Trophoblast cell (in vitro differentiated cells and primary cell): ENCODE results near the gene CTDSPL2.

Experiments
- DNase-seq, 2 donors: peaks; one replicate each; pipeline ENCODE4 v3.0.0-alpha.2; 2016
- H2AFZ ChIP-seq: 2 replicates; pipeline ENCODE4 v1.6.1; 2013; ENCODE audit warnings: low read length, moderate library complexity, mild to moderate bottlenecking; ENCODE audit not compliant: insufficient read depth, poor library complexity
- H2AK5ac ChIP-seq: 2 replicates; pipeline ENCODE4 v1.6.1; 2013; ENCODE audit warnings: mild to moderate bottlenecking, low read length
- H2BK120ac ChIP-seq: 2 replicates; pipeline ENCODE4 v1.6.1; 2013; ENCODE audit warnings: low read length, mild to moderate bottlenecking, moderate library complexity; ENCODE audit not compliant: insufficient read depth, poor library complexity
- H2BK12ac ChIP-seq: 2 replicates; pipeline ENCODE4 v1.6.1; 2013; ENCODE audit warnings: mild to moderate bottlenecking, low read length, moderate library complexity
- H2BK5ac ChIP-seq: 2 replicates; pipeline ENCODE4 v1.6.1; 2013; ENCODE audit warnings: low read length, low read depth, moderate library complexity, mild to moderate bottlenecking; ENCODE audit not compliant: poor library complexity
- H3K14ac ChIP-seq: 2 replicates; pipeline ENCODE4 v1.6.1; 2013; ENCODE audit warnings: mild to moderate bottlenecking, low read length
- H3K18ac ChIP-seq: 2 replicates; pipeline ENCODE4 v1.6.1; 2013; ENCODE audit warnings: mild to moderate bottlenecking, low read length
- H3K23ac ChIP-seq: 2 replicates; pipeline ENCODE4 v1.6.1; 2013; ENCODE audit warnings: low read length
- H3K27ac ChIP-seq: 2 replicates; pipeline ENCODE4 v1.5.1; 2013; ENCODE audit warnings: low read depth, mild to moderate bottlenecking, inconsistent platforms, low read length, moderate library complexity
- H3K27me3 ChIP-seq: 2 replicates; pipeline ENCODE4 v1.6.1; 2013; ENCODE audit warnings: inconsistent platforms, mild to moderate bottlenecking, low read length, moderate library complexity; ENCODE audit not compliant: insufficient read depth
- H3K36me3 ChIP-seq, 2 experiments: 1 replicate in 1 of 2; 2 replicates in 1 of 2; pipeline ENCODE4 v1.6.1; 2013; ENCODE audit warnings: low read length in 2 of 2, mild to moderate bottlenecking in 2 of 2, moderate library complexity in 1 of 2; ENCODE audit not compliant: insufficient read depth in 2 of 2, control insufficient read depth in 1 of 2
- H3K4ac ChIP-seq: 2 replicates; pipeline ENCODE4 v1.6.1; 2013; ENCODE audit warnings: low read depth, mild to moderate bottlenecking, low read length, moderate library complexity
- H3K4me1 ChIP-seq, 2 experiments: 1 replicate in 1 of 2; 2 replicates in 1 of 2; pipeline ENCODE4 v1.6.1; 2013; ENCODE audit warnings: low read length in 2 of 2, mild to moderate bottlenecking in 2 of 2, moderate library complexity in 1 of 2; ENCODE audit not compliant: insufficient read depth in 2 of 2, control insufficient read depth in 1 of 2
- H3K4me2 ChIP-seq: 2 replicates; pipeline ENCODE4 v1.6.1; 2013; ENCODE audit warnings: inconsistent platforms, mild to moderate bottlenecking, low read length, moderate library complexity
- H3K4me3 ChIP-seq: 2 replicates; pipeline ENCODE4 v1.5.1; 2013; ENCODE audit warnings: mild to moderate bottlenecking, low read depth, low read length, inconsistent platforms
- H3K79me1 ChIP-seq: one replicate; pipeline ENCODE4 v1.6.1; 2013; ENCODE audit warnings: low read length
- H3K79me2 ChIP-seq: 2 replicates; pipeline ENCODE4 v1.6.1; 2013; ENCODE audit warnings: low read length, mild to moderate bottlenecking; ENCODE audit not compliant: control insufficient read depth, insufficient read depth, poor library complexity
- H3K9ac ChIP-seq: 2 replicates; pipeline ENCODE4 v1.6.1; 2013; ENCODE audit warnings: mild to moderate bottlenecking, low read length
- H3K9me3 ChIP-seq: 2 replicates; pipeline ENCODE4 v1.6.1; 2013; ENCODE audit warnings: low read depth, mild to moderate bottlenecking, control low read depth, inconsistent platforms, low read length; ENCODE audit not compliant: insufficient read depth
- H4K12ac ChIP-seq: 2 replicates; pipeline ENCODE4 v1.6.1; 2013; ENCODE audit warnings: low read depth, mild to moderate bottlenecking, low read length, moderate library complexity
- H4K8ac ChIP-seq: 2 replicates; pipeline ENCODE4 v1.6.1; 2013; ENCODE audit warnings: low read depth, mild to moderate bottlenecking, low read length, moderate library complexity
- H4K91ac ChIP-seq: one replicate; pipeline ENCODE4 v1.6.1; 2013; ENCODE audit warnings: low read depth, mild to moderate bottlenecking, low read length, moderate library complexity
- WGBS: extraction: QIAGEN DNeasy Blood & Tissue Kit; methylation state at CpG from one replicate; pipeline ENCODE4 v1.1.7; 2013; ENCODE audit warnings: missing lambda C conversion rate; ENCODE audit not compliant: insufficient read length, insufficient coverage; ENCODE audit errors: extremely low coverage; 5-methylcytosine and 5-hydroxymethylcytosine counted together

CTDSPL2 gene

DNA sequence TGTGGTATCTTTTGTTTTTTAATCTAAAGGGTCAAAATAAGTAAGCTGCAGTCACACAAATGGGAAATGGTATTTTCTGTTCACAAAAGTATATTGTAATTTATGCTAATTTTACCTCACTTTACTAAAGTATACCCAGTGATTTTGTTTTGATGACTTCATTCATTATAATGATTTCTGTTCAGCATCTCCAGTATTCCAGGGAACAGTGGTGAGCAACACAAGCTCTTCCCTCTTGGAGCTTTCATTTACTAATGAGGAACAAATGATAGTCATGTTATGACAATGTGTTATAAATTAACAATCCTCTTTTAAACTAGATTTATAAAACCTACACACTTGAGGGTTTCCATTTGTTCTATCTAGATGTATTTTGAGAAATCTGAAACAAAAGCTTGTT, 89.0 kb downstream of the CTDSPL2 start:
- H3K4me2 ChIP-seq, result no peak overlapping the region
- H3K4ac ChIP-seq, result no peak overlapping the region
- H3K36me3 ChIP-seq, result peaks cover 7 to 18% of the 10 kb centered on the region in 2 experiments
- H4K8ac ChIP-seq, result no peak overlapping the region
- no peaks in the 10 kb centered on the region for H3K79me2 ChIP-seq
- no peak overlapping the region for H3K9ac ChIP-seq
- H2AK5ac ChIP-seq, result no peak overlapping the region
- H2BK5ac ChIP-seq, result no peak overlapping the region
- H3K18ac ChIP-seq, result no peak overlapping the region
- H2BK12ac ChIP-seq, result no peak overlapping the region
- H3K27me3 ChIP-seq, result no peaks in the 10 kb centered on the region
- no peak for DNase-seq
- H3K9me3 ChIP-seq, result no peaks in the 10 kb centered on the region
- no peak overlapping the region for H3K4me3 ChIP-seq
- H3K14ac ChIP-seq, result no peak overlapping the region
- no peak overlapping the region for H2AFZ ChIP-seq
- H3K27ac ChIP-seq, result no peak overlapping the region
- H3K23ac ChIP-seq, result no peak overlapping the region
- no peaks in the 10 kb centered on the region for H3K4me1 ChIP-seq
- no peak overlapping the region for H4K12ac ChIP-seq
- no peak overlapping the region for H2BK120ac ChIP-seq
- H3K79me1 ChIP-seq, result no peaks in the 10 kb centered on the region
- H4K91ac ChIP-seq, result no peak overlapping the region

DNA sequence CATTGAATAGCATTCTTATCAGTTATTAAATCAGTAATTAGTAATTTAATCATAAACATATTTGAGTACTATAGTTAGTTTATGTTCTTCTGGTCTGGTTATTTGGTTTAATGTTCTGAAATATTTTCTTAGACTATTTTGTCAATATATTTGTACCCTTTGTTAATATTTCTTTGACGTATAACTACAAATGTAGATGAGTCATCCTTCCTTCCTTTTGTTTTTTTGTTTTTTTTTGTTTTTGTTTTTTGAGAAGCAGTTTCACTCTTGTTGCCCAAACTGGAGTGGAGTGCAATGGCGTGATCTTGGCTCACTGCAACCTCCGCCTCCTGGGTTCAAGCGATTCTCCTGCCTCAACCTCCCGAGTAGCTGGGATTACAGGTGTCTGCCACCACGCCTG, 92.1 kb downstream of the CTDSPL2 start:
- no peak overlapping the region for H3K18ac ChIP-seq
- no peak overlapping the region for H3K4me2 ChIP-seq
- H4K91ac ChIP-seq, result no peak overlapping the region
- H2AFZ ChIP-seq, result no peak overlapping the region
- no peak overlapping the region for H3K4me3 ChIP-seq
- no peak overlapping the region for H3K23ac ChIP-seq
- no peaks in the 10 kb centered on the region for H3K79me2 ChIP-seq
- DNase-seq, result no peak
- H2BK5ac ChIP-seq, result no peak overlapping the region
- H3K79me1 ChIP-seq, result no peaks in the 10 kb centered on the region
- no peak overlapping the region for H3K14ac ChIP-seq
- H3K4ac ChIP-seq, result no peak overlapping the region
- H4K12ac ChIP-seq, result no peak overlapping the region
- no peak overlapping the region for H2BK120ac ChIP-seq
- no peak overlapping the region for H3K9ac ChIP-seq
- peaks cover 15 to 25% of the 10 kb centered on the region in 2 experiments for H3K36me3 ChIP-seq
- H4K8ac ChIP-seq, result no peak overlapping the region
- no peak overlapping the region for H3K27ac ChIP-seq
- H3K9me3 ChIP-seq, result no peaks in the 10 kb centered on the region
- H2AK5ac ChIP-seq, result no peak overlapping the region
- H2BK12ac ChIP-seq, result no peak overlapping the region
- WGBS, result no CpG with 5 or more reads among the region's 6 CpGs
- no peaks in the 10 kb centered on the region for H3K27me3 ChIP-seq
- no peaks in the 10 kb centered on the region for H3K4me1 ChIP-seq

DNA sequence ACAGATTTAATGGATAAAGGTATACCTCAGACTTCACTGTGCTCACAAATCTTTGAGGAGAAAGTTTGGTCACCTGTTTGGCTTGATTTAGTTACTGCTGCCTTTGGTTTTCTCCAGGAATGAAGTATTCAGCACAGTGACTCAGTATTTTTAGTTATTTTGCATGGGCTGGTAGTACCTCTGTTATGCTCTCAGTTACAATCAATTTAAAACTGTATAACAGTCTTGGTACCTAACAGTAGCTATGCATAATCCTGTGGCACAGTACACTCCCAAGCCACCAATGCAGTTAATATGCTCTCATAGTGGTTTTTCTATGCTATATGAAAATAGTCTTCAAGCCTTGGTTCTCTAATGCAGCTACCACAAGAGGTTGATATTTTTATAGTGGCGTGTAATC, 97.6 kb downstream of the CTDSPL2 start:
- no peak overlapping the region for H2BK5ac ChIP-seq
- H3K79me2 ChIP-seq, result no peaks in the 10 kb centered on the region
- no peaks in the 10 kb centered on the region for H3K27me3 ChIP-seq
- no peaks in the 10 kb centered on the region for H3K9me3 ChIP-seq
- H3K36me3 ChIP-seq, result peaks cover 11 to 14% of the 10 kb centered on the region in 2 experiments
- no peak overlapping the region for H2BK12ac ChIP-seq
- no peak for DNase-seq
- H3K79me1 ChIP-seq, result no peaks in the 10 kb centered on the region
- WGBS, result no CpG with 5 or more reads among the region's 1 CpG
- no peak overlapping the region for H3K9ac ChIP-seq
- no peaks in the 10 kb centered on the region for H3K4me1 ChIP-seq
- no peak overlapping the region for H4K91ac ChIP-seq
- H4K12ac ChIP-seq, result no peak overlapping the region
- no peak overlapping the region for H3K23ac ChIP-seq
- H3K4ac ChIP-seq, result no peak overlapping the region
- H3K18ac ChIP-seq, result no peak overlapping the region
- H2BK120ac ChIP-seq, result no peak overlapping the region
- no peak overlapping the region for H3K27ac ChIP-seq
- H2AK5ac ChIP-seq, result no peak overlapping the region
- no peak overlapping the region for H2AFZ ChIP-seq
- H3K4me2 ChIP-seq, result no peak overlapping the region
- no peak overlapping the region for H3K14ac ChIP-seq
- H4K8ac ChIP-seq, result no peak overlapping the region
- H3K4me3 ChIP-seq, result no peak overlapping the region

DNA sequence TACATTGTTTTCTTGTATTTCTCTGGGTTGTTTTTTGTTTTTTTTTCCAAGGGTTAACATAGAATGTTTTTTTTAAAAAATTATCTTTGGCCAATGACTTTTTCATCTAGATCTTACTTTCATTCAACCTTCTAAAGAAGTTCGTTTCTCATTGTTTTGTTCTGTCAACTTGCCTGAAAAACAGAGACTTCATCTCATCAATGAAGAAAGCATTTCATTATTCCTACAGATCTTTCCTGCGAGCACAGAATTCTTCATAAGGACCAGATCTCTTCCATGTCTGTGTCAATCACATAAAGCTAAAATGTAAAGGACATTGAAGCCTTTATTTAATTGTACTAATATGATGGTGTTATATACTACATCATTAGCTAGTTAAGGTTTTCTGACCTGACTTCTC, 99.8 kb downstream of the CTDSPL2 start:
- no peak overlapping the region for H3K27ac ChIP-seq
- no peak for DNase-seq
- H4K12ac ChIP-seq, result no peak overlapping the region
- no peaks in the 10 kb centered on the region for H3K27me3 ChIP-seq
- no peak overlapping the region for H3K4me3 ChIP-seq
- WGBS, result no CpG with 5 or more reads among the region's 2 CpGs
- H3K4ac ChIP-seq, result no peak overlapping the region
- H4K8ac ChIP-seq, result no peak overlapping the region
- H3K9me3 ChIP-seq, result no peaks in the 10 kb centered on the region
- H4K91ac ChIP-seq, result no peak overlapping the region
- H2BK12ac ChIP-seq, result no peak overlapping the region
- no peak overlapping the region for H2AK5ac ChIP-seq
- H3K23ac ChIP-seq, result no peak overlapping the region
- no peaks in the 10 kb centered on the region for H3K79me2 ChIP-seq
- H2BK120ac ChIP-seq, result no peak overlapping the region
- peaks cover 5 to 10% of the 10 kb centered on the region in 2 experiments for H3K36me3 ChIP-seq
- H3K79me1 ChIP-seq, result no peaks in the 10 kb centered on the region
- no peak overlapping the region for H2BK5ac ChIP-seq
- no peak overlapping the region for H3K4me2 ChIP-seq
- H3K18ac ChIP-seq, result no peak overlapping the region
- no peaks in the 10 kb centered on the region for H3K4me1 ChIP-seq
- no peak overlapping the region for H3K9ac ChIP-seq
- no peak overlapping the region for H2AFZ ChIP-seq
- H3K14ac ChIP-seq, result no peak overlapping the region
